Progenitor cell of endocrine pancreas (in vitro differentiated cells): ENCODE results near the gene CMTM2. TPM values are rescaled to one million over a fixed set of nuclear protein-coding genes. Genes with fewer than 3 reads are reported as not detected.
"Not testable (repeated sequence)": the region's sequence is repeated elsewhere in the genome, so short reads cannot be mapped to it uniquely, and the experiment has no call there.

Experiments
- DNase-seq: peaks from one replicate; pipeline ENCODE4 v3.0.0; 2021; ENCODE audit warnings: low spot score; ENCODE audit not compliant: unreplicated experiment
- H3K27ac Mint-ChIP-seq: 2 replicates; pipeline ENCODE4 v1.8.0; 2021; ENCODE audit warnings: mild to moderate bottlenecking, moderate library complexity, mixed read lengths
- H3K27me3 Mint-ChIP-seq: 2 replicates; pipeline ENCODE4 v1.8.0; 2021; ENCODE audit warnings: mixed read lengths
- H3K36me3 Mint-ChIP-seq: 2 replicates; pipeline ENCODE4 v1.8.0; 2022; ENCODE audit warnings: mixed read lengths; ENCODE audit not compliant: insufficient read depth
- H3K4me1 Mint-ChIP-seq: 2 replicates; pipeline ENCODE4 v1.8.0; 2021; ENCODE audit warnings: low read depth, mixed read lengths
- H3K4me3 Mint-ChIP-seq: 2 replicates; pipeline ENCODE4 v1.8.0; 2021; ENCODE audit warnings: low read depth, mild to moderate bottlenecking, moderate library complexity, mixed read lengths
- H3K9me3 Mint-ChIP-seq: 2 replicates; pipeline ENCODE4 v1.8.0; 2021; ENCODE audit warnings: low read depth, mixed read lengths
- CTCF ChIP-seq: fragments of 200-600 bp; sonication (generic); IDR thresholded peaks from one replicate; pipeline ENCODE4 v1.5.0; 2021; ENCODE audit warnings: antibody characterized with exemption, mild to moderate bottlenecking; ENCODE audit not compliant: unreplicated experiment
- total RNA-seq: library from RNA; stranded (reverse); gene quantifications from 2 replicates; pipeline ENCODE4 v1.2.1, GENCODE V29; 2021

Gene CMTM2
- total RNA-seq, 1 donor from 2014 or later = not detected

GRCh38 chr16:66620429-66620795, 41.1 kb downstream of the CMTM2 start:
- no peak for DNase-seq
- Mint-ChIP-seq H3K36me3 (peaks cover 12% of the 10 kb centered on the region), H3K27me3 (no peaks in the 10 kb centered on the region), H3K9me3 (no peaks in the 10 kb centered on the region), H3K4me3 (no peak overlapping the region), H3K27ac (no peak overlapping the region), H3K4me1 (peaks cover 21% of the 10 kb centered on the region)
- TF ChIP-seq CTCF = no peak

- H3K27me3 Mint-ChIP-seq = no peaks in the 10 kb centered on the region
- DNase-seq = no peak
- H3K27ac Mint-ChIP-seq = no peak overlapping the region
- H3K4me1 Mint-ChIP-seq = peaks cover 20% of the 10 kb centered on the region
- TF ChIP-seq CTCF = no peak
- H3K36me3 Mint-ChIP-seq = peaks cover 10% of the 10 kb centered on the region
- no peaks in the 10 kb centered on the region for H3K9me3 Mint-ChIP-seq
- no peak overlapping the region for H3K4me3 Mint-ChIP-seq
These were observed 42.7 kb downstream of the CMTM2 start for GRCh38 chr16:66621973-66622372.

- Mint-ChIP-seq H3K4me1 (peaks cover 21% of the 10 kb centered on the region), H3K9me3 (no peaks in the 10 kb centered on the region), H3K27ac (no peak overlapping the region), H3K36me3 (peaks cover 13% of the 10 kb centered on the region), H3K4me3 (no peak overlapping the region), H3K27me3 (no peaks in the 10 kb centered on the region)
- TF ChIP-seq CTCF = no peak
- DNase-seq = no peak
These were observed 43.6 kb downstream of the CMTM2 start for GRCh38 chr16:66622863-66623262.

- Mint-ChIP-seq H3K4me3 (no peak overlapping the region), H3K27ac (no peak overlapping the region), H3K4me1 (peaks cover 26% of the 10 kb centered on the region), H3K27me3 (no peaks in the 10 kb centered on the region), H3K36me3 (peaks cover 13% of the 10 kb centered on the region), H3K9me3 (no peaks in the 10 kb centered on the region)
- DNase-seq = no peak
- TF ChIP-seq CTCF = no peak
These were observed 44.5 kb downstream of the CMTM2 start for GRCh38 chr16:66623755-66624154.

- not testable (repeated sequence) for H3K9me3 Mint-ChIP-seq, DNase-seq, H3K27me3 Mint-ChIP-seq
- H3K4me1 Mint-ChIP-seq = peaks cover 13% of the 10 kb centered on the region
- H3K27ac Mint-ChIP-seq = peak overlapping the region; percentile 89
- peak overlapping the region; percentile 4 for H3K4me3 Mint-ChIP-seq
- H3K36me3 Mint-ChIP-seq = peaks cover 13% of the 10 kb centered on the region
These were observed 48.5 kb downstream of the CMTM2 start for GRCh38 chr16:66627611-66628378.

GRCh38 chr16:66629856-66630255, 50.6 kb downstream of the CMTM2 start:
- no peaks in the 10 kb centered on the region for H3K27me3 Mint-ChIP-seq
- H3K36me3 Mint-ChIP-seq = peaks cover 12% of the 10 kb centered on the region
- H3K27ac Mint-ChIP-seq = no peak overlapping the region
- H3K9me3 Mint-ChIP-seq = no peaks in the 10 kb centered on the region
- H3K4me1 Mint-ChIP-seq = peaks cover 16% of the 10 kb centered on the region
- no peak overlapping the region for H3K4me3 Mint-ChIP-seq
- TF ChIP-seq CTCF = no peak
- DNase-seq = no peak

GRCh38 chr16:66630561-66631260, 51.4 kb downstream of the CMTM2 start:
- H3K27ac Mint-ChIP-seq, H3K9me3 Mint-ChIP-seq, H3K27me3 Mint-ChIP-seq: not testable (repeated sequence)

GRCh38 chr16:66631558-66631957, 52.3 kb downstream of the CMTM2 start:
- not testable (repeated sequence) for DNase-seq, H3K27me3 Mint-ChIP-seq, H3K4me3 Mint-ChIP-seq, H3K9me3 Mint-ChIP-seq, H3K27ac Mint-ChIP-seq
- Mint-ChIP-seq H3K4me1 (peaks cover 20% of the 10 kb centered on the region), H3K36me3 (peaks cover 14% of the 10 kb centered on the region)

More at GRCh38 chr16:66630561-66631260, 51.4 kb downstream of the CMTM2 start:
- not testable (repeated sequence) for H3K4me3 Mint-ChIP-seq, DNase-seq
- H3K4me1 Mint-ChIP-seq = peaks cover 16% of the 10 kb centered on the region
- peaks cover 14% of the 10 kb centered on the region for H3K36me3 Mint-ChIP-seq
